ENCODE measurements around the gene CAPZB.

CAPZB gene

GRCh38 chr1:19401535-19401889, 83.8 kb downstream of the CAPZB start:
- in situ Hi-C loops (cut with HindIII; ENCODE audit: low pct_ligation_motif_present, low sequenced_read_pairs) = no loop called here
- Histone ChIP-seq H3K27ac (no peak overlapping the region), H3K36me3 (replicated peaks) (peaks cover 20% of the 10 kb centered on the region), H3K27me3 (replicated peaks) (no peaks in the 10 kb centered on the region), H3K4me3 (ENCODE audit: low read depth, low read length) (no peak overlapping the region)
- no peak for DNase-seq
- TF ChIP-seq, protein P1, sequence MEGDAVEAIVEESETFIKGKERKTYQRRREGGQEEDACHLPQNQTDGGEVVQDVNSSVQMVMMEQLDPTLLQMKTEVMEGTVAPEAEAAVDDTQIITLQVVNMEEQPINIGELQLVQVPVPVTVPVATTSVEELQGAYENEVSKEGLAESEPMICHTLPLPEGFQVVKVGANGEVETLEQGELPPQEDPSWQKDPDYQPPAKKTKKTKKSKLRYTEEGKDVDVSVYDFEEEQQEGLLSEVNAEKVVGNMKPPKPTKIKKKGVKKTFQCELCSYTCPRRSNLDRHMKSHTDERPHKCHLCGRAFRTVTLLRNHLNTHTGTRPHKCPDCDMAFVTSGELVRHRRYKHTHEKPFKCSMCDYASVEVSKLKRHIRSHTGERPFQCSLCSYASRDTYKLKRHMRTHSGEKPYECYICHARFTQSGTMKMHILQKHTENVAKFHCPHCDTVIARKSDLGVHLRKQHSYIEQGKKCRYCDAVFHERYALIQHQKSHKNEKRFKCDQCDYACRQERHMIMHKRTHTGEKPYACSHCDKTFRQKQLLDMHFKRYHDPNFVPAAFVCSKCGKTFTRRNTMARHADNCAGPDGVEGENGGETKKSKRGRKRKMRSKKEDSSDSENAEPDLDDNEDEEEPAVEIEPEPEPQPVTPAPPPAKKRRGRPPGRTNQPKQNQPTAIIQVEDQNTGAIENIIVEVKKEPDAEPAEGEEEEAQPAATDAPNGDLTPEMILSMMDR (IDR thresholded peaks at IDR 0.05; ENCODE audit: low read depth, low read length, missing control alignments) = no peak

GRCh38 chr1:19400875-19401534, 84.3 kb downstream of the CAPZB start:
- Histone ChIP-seq H3K4me3 (ENCODE audit: low read depth, low read length) (no peak overlapping the region), H3K36me3 (replicated peaks) (peaks cover 22% of the 10 kb centered on the region), H3K27me3 (replicated peaks) (no peaks in the 10 kb centered on the region), H3K27ac (no peak overlapping the region)
- DNase-seq = no peak
- TF ChIP-seq, protein P1 (IDR thresholded peaks at IDR 0.05; ENCODE audit: low read depth, low read length, missing control alignments) = no peak
- in situ Hi-C loops (cut with HindIII; ENCODE audit: low pct_ligation_motif_present, low sequenced_read_pairs) = no loop called here

DNA sequence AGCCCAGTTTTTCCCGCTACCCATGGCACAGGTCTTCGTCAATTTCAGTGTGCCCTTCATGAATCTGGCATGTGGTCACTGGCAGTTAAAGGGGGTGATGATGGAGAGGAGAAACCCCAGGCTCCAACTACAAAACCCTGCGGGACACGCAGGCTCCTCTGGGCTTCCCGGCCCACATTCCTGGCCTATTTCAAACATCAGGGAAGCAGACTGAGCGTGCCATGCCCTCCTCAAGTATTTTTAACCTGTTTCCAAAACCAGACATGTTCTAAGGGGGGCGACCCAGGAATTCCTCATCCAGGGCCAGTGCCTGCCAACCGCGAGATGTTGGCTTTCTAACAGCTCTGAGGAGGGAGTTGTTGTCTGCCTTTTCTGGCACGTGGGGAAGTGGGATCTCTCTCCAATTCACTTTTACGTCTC, 85.1 kb downstream of the CAPZB start:
- Histone ChIP-seq H3K27me3 (replicated peaks) (no peaks in the 10 kb centered on the region), H3K27ac (peak overlapping the region; percentile 84), H3K36me3 (replicated peaks) (peaks cover 24% of the 10 kb centered on the region), H3K4me3 (ENCODE audit: low read depth, low read length) (no peak overlapping the region)
- TF ChIP-seq, protein P1 (IDR thresholded peaks at IDR 0.05; ENCODE audit: low read depth, low read length, missing control alignments) = no peak
- no peak for DNase-seq
- in situ Hi-C loops (cut with HindIII; ENCODE audit: low pct_ligation_motif_present, low sequenced_read_pairs) = no loop called here

DNA sequence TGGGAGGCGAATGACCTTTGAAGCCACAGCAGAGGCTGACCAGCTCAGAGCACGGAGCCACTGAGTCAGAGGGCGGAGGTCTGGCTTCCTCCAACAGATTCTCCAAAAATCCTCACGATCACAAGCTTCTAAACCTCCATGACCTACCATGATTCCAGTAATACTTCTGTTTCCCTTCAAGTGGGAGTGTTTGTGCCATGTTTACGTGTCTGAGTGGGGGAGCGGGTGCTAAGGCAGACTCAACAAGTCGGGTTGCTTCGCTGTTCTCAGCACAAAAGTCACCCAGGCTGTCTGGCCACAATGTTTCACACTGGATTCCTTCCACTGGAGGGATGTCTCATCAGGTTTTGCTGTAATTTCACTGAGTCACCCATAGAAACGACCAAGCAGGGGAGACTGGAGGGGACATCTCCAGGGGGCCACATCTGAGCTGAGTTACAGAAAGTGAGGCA, 87.0 kb downstream of the CAPZB start:
- Histone ChIP-seq H3K27me3 (replicated peaks) (no peaks in the 10 kb centered on the region), H3K27ac (peak overlapping the region; percentile 84), H3K36me3 (replicated peaks) (peaks cover 21% of the 10 kb centered on the region), H3K4me3 (ENCODE audit: low read depth, low read length) (no peak overlapping the region)
- DNase-seq = peak; percentile 99
- TF ChIP-seq, protein P1 (IDR thresholded peaks at IDR 0.05; ENCODE audit: low read depth, low read length, missing control alignments) = peak; percentile 79
- in situ Hi-C loops (cut with HindIII; ENCODE audit: low pct_ligation_motif_present, low sequenced_read_pairs) = loop anchor here (25.0 kb wide), 1 partner anchor 239 kb away; the partner anchor contains the start of gene NBL1

DNA sequence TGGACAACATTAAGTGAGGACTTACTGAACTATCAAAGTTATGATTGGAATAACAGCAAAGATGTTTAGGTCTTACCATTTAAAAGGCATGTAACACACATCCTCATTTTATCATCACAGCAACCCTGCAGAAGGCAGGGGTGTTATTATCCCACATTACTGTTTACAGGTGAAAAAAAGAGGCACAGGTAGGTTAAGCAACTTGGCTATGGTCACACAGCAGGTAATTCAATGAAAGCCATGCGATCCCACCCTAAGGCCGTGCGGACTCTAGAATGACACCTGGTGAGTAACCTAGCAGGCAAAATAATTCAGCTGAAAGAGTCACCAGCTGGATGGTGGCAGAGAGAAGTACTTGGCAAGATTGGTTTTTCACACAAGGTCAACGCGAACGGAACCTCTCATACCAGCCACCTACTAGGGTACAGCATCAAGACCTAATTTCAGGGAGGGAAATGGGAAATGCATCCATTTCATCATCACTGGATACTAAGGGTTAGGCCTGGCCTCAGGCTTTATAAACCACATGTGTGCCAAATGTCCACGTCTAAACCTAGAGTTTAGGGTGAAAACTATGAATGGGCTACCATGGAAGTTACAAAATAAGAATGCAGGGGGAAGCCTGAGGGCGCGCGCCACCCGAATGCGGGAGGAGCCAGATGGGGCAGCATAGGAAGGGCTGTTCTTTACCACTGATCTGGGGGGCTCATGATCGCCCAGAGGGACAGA, 88.0 kb downstream of the CAPZB start:
- DNase-seq = no peak

More for the DNA sequence above, 88.0 kb downstream of the CAPZB start:
- Histone ChIP-seq H3K27me3 (replicated peaks) (no peaks in the 10 kb centered on the region), H3K36me3 (replicated peaks) (peaks cover 19% of the 10 kb centered on the region), H3K27ac (peak overlapping the region; percentile 84), H3K4me3 (ENCODE audit: low read depth, low read length) (no peak overlapping the region)
- in situ Hi-C loops (cut with HindIII; ENCODE audit: low pct_ligation_motif_present, low sequenced_read_pairs) = loop anchor here (25.0 kb wide), 1 partner anchor 240 kb away; the partner anchor contains the start of gene NBL1
- TF ChIP-seq, protein P1 (IDR thresholded peaks at IDR 0.05; ENCODE audit: low read depth, low read length, missing control alignments) = no peak

Data from brain microvascular endothelial cell (primary cell).